NCI-H1694 treated with DMSO at 0.1 percent for 48 hours (cell line): ENCODE data around the gene NR2F6.
A peak's percentile ranks its signal among the peaks of the same experiment; 100 is the strongest.
"Not testable (repeated sequence)": the region's sequence is repeated elsewhere in the genome, so short reads cannot be mapped to it uniquely, and the experiment has no call there.

Experiments
- DNase-seq: peaks from one replicate; lab custom pipeline; 2025; lab: John Stamatoyannopoulos, UW

The NR2F6 gene

GRCh38 chr19:17210296-17210695 is 35.4 kb downstream of the NR2F6 start:
- no peak for DNase-seq

- no peak for DNase-seq
Observed at GRCh38 chr19:17209126-17210036, 36.3 kb downstream of the NR2F6 start.

- no peak for DNase-seq
Observed at GRCh38 chr19:17206736-17207581, 38.8 kb downstream of the NR2F6 start.

GRCh38 chr19:17205237-17206140 is 40.2 kb downstream of the NR2F6 start:
- DNase-seq: peak; percentile 19

- DNase-seq: no peak
Observed at GRCh38 chr19:17202713-17203112, 43.0 kb downstream of the NR2F6 start.

- no peak for DNase-seq
Observed at GRCh38 chr19:17202249-17202648, 43.5 kb downstream of the NR2F6 start.

- no peak for DNase-seq
Observed at GRCh38 chr19:17200408-17201079, 45.2 kb downstream of the NR2F6 start.

GRCh38 chr19:17197666-17198065 is 48.1 kb downstream of the NR2F6 start:
- no peak for DNase-seq

- DNase-seq: no peak
Observed at GRCh38 chr19:17196610-17197009, 49.1 kb downstream of the NR2F6 start.

GRCh38 chr19:17195106-17195505 is 50.6 kb downstream of the NR2F6 start:
- DNase-seq: no peak

GRCh38 chr19:17194608-17195007 is 51.1 kb downstream of the NR2F6 start:
- no peak for DNase-seq

GRCh38 chr19:17192751-17193150 is 53.0 kb downstream of the NR2F6 start:
- DNase-seq: no peak

- not testable (repeated sequence) for DNase-seq
Observed at GRCh38 chr19:17191736-17192135, 54.0 kb downstream of the NR2F6 start.

- DNase-seq: no peak
Observed at GRCh38 chr19:17185590-17185989, 60.1 kb downstream of the NR2F6 start.

- DNase-seq: no peak
Observed at GRCh38 chr19:17184371-17184841, 61.3 kb downstream of the NR2F6 start.

- DNase-seq: no peak
Observed at GRCh38 chr19:17183858-17184321, 61.8 kb downstream of the NR2F6 start.

GRCh38 chr19:17183271-17183761 is 62.4 kb downstream of the NR2F6 start:
- no peak for DNase-seq
